A549 (cell line): Measurements from ENCODE around the gene NME7.

Source experiments
- CTCF ChIP-seq: fragments of >200 bp; sonication (Bioruptor Twin); formaldehyde crosslinking; IDR thresholded peaks from 3 replicates; pipeline ENCODE4 v1.5.1; 2016
- ELK1 ChIP-seq: fragments of 150-350 bp; IDR thresholded peaks from 2 replicates; pipeline ENCODE4 v1.6.1; 2014; ENCODE audit warnings: low read depth, mild to moderate bottlenecking, low read length
- HDAC2 ChIP-seq: fragments of 200-600 bp; sonication (generic); IDR thresholded peaks from 2 replicates; pipeline ENCODE4 v1.6.1; 2016
- JUNB ChIP-seq: fragments of >200 bp; sonication (Bioruptor Twin); formaldehyde crosslinking; IDR thresholded peaks from 2 replicates; pipeline ENCODE4 v1.6.1; 2016
- POLR2A ChIP-seq: IDR thresholded peaks from 2 replicates; pipeline ENCODE4 v1.6.1; 2012; ENCODE audit warnings: mild to moderate bottlenecking, low read length
- RAD21 ChIP-seq, 2 experiments: fragments of >200 bp in 1 of 2; sonication (Bioruptor Twin) in 1 of 2; formaldehyde crosslinking in 1 of 2; IDR thresholded peaks in 1 of 2; conservative IDR thresholded peaks in 1 of 2; 2 replicates in 1 of 2; 3 replicates in 1 of 2; pipeline ENCODE4 v1.6.1; 2012 to 2018; ENCODE audit warnings: inconsistent platforms in 1 of 2
- REST ChIP-seq: fragments of 200-600 bp; sonication (generic); IDR thresholded peaks from 2 replicates; pipeline ENCODE4 v1.6.1; 2016; ENCODE audit warnings: antibody characterized with exemption, mild to moderate bottlenecking, moderate library complexity
- TFCP2L1 ChIP-seq: fragments of 250-450 bp; sonication (Bioruptor Pico); IDR thresholded peaks from 2 replicates; pipeline ENCODE4 v1.5.0; 2021; ENCODE audit warnings: mild to moderate bottlenecking
- ZFP36 ChIP-seq: fragments of 450-650 bp; IDR thresholded peaks from 2 replicates; pipeline ENCODE4 v1.6.1; 2014; ENCODE audit warnings: borderline replicate concordance; ENCODE audit not compliant: partially characterized antibody

- no peak for TF ChIP-seq CTCF
- TF ChIP-seq RAD21 (conservative IDR thresholded peaks at IDR 0.05 in 1 of 2, IDR thresholded peaks at IDR 0.05 in 1 of 2) = no peak
- no peak for TF ChIP-seq TFCP2L1
- no peak for TF ChIP-seq JUNB
- TF ChIP-seq ELK1 = no peak
- TF ChIP-seq HDAC2 = no peak
- TF ChIP-seq REST = no peak
- TF ChIP-seq ZFP36 = no peak
- no peak for TF ChIP-seq POLR2A
These were observed 247.5 kb downstream of the NME7 start for GRCh38 chr1:169120066-169120465.
